ENCODE measurements around the gene NRM. TPM values are rescaled to one million over a fixed set of nuclear protein-coding genes. Genes with fewer than 3 reads are reported as not detected.
A peak's percentile ranks its signal among the peaks of the same experiment; 100 is the strongest.

NRM gene
- total and polyA plus RNA-seq, 2 of the 13 experiments (the other 11 are each of a cell fraction or from before 2014, with no cell fraction given) = 12.5 to 16.0 TPM

DNA sequence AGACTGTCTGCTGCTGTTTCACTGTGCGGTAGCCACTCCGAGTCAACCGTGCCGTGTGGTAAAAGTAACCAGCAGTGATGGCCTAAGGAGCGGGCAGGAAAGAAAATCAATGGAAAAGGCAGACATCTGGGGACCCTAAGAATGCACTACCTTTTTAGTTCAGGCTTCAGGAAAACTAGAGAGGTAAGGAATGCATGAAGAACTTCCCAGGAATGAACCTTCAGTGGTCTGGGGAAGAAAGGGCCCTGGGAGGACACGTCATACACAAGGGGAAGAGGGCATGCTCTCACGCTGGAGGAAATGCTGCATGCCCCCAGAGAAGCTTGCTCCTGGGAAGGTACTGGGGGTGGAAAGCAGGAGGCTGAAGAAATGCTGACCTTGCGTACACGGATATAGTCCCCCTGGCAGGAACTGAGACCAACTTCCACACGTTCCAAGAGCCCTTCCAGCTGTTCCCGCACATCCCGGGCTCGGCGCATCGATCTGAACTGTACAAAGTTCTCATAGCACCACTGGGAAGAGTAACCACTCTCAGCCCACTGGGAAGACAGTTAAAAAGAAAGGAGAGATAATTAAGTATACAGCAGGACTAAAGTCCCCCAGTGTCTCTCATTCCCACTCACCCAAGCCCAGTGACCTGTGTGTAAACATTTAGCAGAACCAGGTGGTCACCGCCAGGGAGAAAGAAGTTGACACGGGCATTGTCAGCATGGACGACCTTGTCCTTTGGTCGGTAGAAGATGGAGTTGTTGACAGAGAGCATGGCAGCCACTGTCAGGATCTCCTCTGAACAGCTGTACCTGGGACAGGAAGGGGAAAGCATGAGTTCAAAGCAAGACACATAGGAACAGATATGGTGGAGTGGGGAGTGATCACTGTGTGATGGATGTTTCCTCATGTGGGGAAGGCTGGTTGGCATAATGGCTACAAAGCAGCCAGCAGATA is 35.7 kb downstream of the NRM start (continued):
- TF ChIP-seq SOX5 (CRISPR knock-in tag; IDR thresholded peaks at IDR 0.05; ENCODE audit: borderline replicate concordance) (peak; percentile 98), KDM5B (CRISPR knock-in tag; IDR thresholded peaks at IDR 0.05; ENCODE audit: borderline replicate concordance) (peak; percentile 48; the same call in 1 of the 2 replicates), SALL1 (CRISPR knock-in tag; IDR thresholded peaks at IDR 0.05) (peak; percentile 98), ZKSCAN8 (CRISPR knock-in tag; IDR thresholded peaks at IDR 0.05; ENCODE audit: borderline replicate concordance) (peak; percentile 99), HOXA3 (CRISPR knock-in tag; IDR thresholded peaks at IDR 0.05) (peak; percentile 97), TMF1 (CRISPR knock-in tag; IDR thresholded peaks at IDR 0.05; ENCODE audit: low read depth) (peak; percentile 45; the same call in 1 of the 2 replicates), GATAD2A (CRISPR knock-in tag; IDR thresholded peaks at IDR 0.05) (peak; percentile 99), SKIL (CRISPR knock-in tag; IDR thresholded peaks at IDR 0.05; ENCODE audit: borderline replicate concordance) (peak; percentile 88), CREM (IDR thresholded peaks at IDR 0.05) (peak; percentile 75), CREM (CRISPR knock-in tag; IDR thresholded peaks at IDR 0.05) (no peak), TBX2 (CRISPR knock-in tag; IDR thresholded peaks at IDR 0.05; ENCODE audit: borderline replicate concordance) (peak; percentile 93), DPF2 (CRISPR knock-in tag; IDR thresholded peaks at IDR 0.05; ENCODE audit: borderline replicate concordance, low read depth) (peak; percentile 96), ZNF282 (IDR thresholded peaks at IDR 0.05; ENCODE audit: partially characterized antibody) (no peak), PITX1 (CRISPR knock-in tag; IDR thresholded peaks at IDR 0.05) (peak; percentile 63), ZNF574 (CRISPR knock-in tag; IDR thresholded peaks at IDR 0.05) (peak; percentile 90), KAT2B (IDR thresholded peaks at IDR 0.05; ENCODE audit: borderline replicate concordance, low read depth, low read length) (no peak), GFI1 (CRISPR knock-in tag; IDR thresholded peaks at IDR 0.05; ENCODE audit: borderline replicate concordance) (peak; percentile 33; the same call in 1 of the 2 replicates), ZNF20 (CRISPR knock-in tag; IDR thresholded peaks at IDR 0.05) (no peak)
- TF ChIP-seq, protein P1, sequence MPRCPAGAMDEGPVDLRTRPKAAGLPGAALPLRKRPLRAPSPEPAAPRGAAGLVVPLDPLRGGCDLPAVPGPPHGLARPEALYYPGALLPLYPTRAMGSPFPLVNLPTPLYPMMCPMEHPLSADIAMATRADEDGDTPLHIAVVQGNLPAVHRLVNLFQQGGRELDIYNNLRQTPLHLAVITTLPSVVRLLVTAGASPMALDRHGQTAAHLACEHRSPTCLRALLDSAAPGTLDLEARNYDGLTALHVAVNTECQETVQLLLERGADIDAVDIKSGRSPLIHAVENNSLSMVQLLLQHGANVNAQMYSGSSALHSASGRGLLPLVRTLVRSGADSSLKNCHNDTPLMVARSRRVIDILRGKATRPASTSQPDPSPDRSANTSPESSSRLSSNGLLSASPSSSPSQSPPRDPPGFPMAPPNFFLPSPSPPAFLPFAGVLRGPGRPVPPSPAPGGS (CRISPR knock-in tag; IDR thresholded peaks at IDR 0.05) = peak; percentile 77
- TF ChIP-seq, protein P2, sequence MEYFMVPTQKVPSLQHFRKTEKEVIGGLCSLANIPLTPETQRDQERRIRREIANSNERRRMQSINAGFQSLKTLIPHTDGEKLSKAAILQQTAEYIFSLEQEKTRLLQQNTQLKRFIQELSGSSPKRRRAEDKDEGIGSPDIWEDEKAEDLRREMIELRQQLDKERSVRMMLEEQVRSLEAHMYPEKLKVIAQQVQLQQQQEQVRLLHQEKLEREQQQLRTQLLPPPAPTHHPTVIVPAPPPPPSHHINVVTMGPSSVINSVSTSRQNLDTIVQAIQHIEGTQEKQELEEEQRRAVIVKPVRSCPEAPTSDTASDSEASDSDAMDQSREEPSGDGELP (IDR thresholded peaks at IDR 0.05; ENCODE audit: borderline replicate concordance, low read depth) = peak; percentile 98
- TF ChIP-seq, protein P3, sequence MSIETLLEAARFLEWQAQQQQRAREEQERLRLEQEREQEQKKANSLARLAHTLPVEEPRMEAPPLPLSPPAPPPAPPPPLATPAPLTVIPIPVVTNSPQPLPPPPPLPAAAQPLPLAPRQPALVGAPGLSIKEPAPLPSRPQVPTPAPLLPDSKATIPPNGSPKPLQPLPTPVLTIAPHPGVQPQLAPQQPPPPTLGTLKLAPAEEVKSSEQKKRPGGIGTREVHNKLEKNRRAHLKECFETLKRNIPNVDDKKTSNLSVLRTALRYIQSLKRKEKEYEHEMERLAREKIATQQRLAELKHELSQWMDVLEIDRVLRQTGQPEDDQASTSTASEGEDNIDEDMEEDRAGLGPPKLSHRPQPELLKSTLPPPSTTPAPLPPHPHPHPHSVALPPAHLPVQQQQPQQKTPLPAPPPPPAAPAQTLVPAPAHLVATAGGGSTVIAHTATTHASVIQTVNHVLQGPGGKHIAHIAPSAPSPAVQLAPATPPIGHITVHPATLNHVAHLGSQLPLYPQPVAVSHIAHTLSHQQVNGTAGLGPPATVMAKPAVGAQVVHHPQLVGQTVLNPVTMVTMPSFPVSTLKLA (IDR thresholded peaks at IDR 0.05) = peak; percentile 93

All from HepG2 (cell line).